ENCODE measurements around the gene CLSTN2. TPM values are rescaled to one million over a fixed set of nuclear protein-coding genes. Genes with fewer than 3 reads are reported as not detected.

Gene CLSTN2
- total RNA-seq, 1 experiment from 2014 or later = not detected

GRCh38 chr3:140378571-140379340, 443.8 kb downstream of the CLSTN2 start:
- Histone ChIP-seq H3K79me2 (ENCODE audit: low read length) (no peaks in the 10 kb centered on the region), H3K4me1 (ENCODE audit: low read length) (no peaks in the 10 kb centered on the region), H2AFZ (ENCODE audit: low read length) (no peak overlapping the region), H3K27me3 (ENCODE audit: low read length) (no peaks in the 10 kb centered on the region), H3K36me3 (ENCODE audit: insufficient read depth, low read length) (no peaks in the 10 kb centered on the region), H3K9me2 (replicated peaks; ENCODE audit: insufficient read depth, low read length) (no peaks in the 10 kb centered on the region), H3K4me3 (ENCODE audit: low read length) (no peak overlapping the region), H3K4me2 (ENCODE audit: low read depth, low read length, poor library complexity, severe bottlenecking) (no peak overlapping the region), H3K9me3 (ENCODE audit: low read length) (no peaks in the 10 kb centered on the region), H4K20me1 (ENCODE audit: insufficient read depth, low read depth, low read length) (no peaks in the 10 kb centered on the region), H3K9ac (ENCODE audit: low read length) (no peak overlapping the region), H3K27ac (ENCODE audit: low read length) (no peak overlapping the region)
- DNase-seq = no peak

- DNase-seq = no peak
- H3K79me2 ChIP-seq (ENCODE audit: low read length) = no peaks in the 10 kb centered on the region
- H3K4me1 ChIP-seq (ENCODE audit: low read length) = no peaks in the 10 kb centered on the region
- H3K9me3 ChIP-seq (ENCODE audit: low read length) = no peaks in the 10 kb centered on the region
- H4K20me1 ChIP-seq (ENCODE audit: insufficient read depth, low read depth, low read length) = no peaks in the 10 kb centered on the region
- no peaks in the 10 kb centered on the region for H3K27me3 ChIP-seq (ENCODE audit: low read length)
- H3K9me2 ChIP-seq (replicated peaks; ENCODE audit: insufficient read depth, low read length) = no peaks in the 10 kb centered on the region
- H3K4me3 ChIP-seq (ENCODE audit: low read length) = no peak overlapping the region
- no peaks in the 10 kb centered on the region for H3K36me3 ChIP-seq (ENCODE audit: insufficient read depth, low read length)
- H3K9ac ChIP-seq (ENCODE audit: low read length) = no peak overlapping the region
- H3K4me2 ChIP-seq (ENCODE audit: low read depth, low read length, poor library complexity, severe bottlenecking) = no peak overlapping the region
- no peak overlapping the region for H2AFZ ChIP-seq (ENCODE audit: low read length)
- no peak overlapping the region for H3K27ac ChIP-seq (ENCODE audit: low read length)
Observed at GRCh38 chr3:140384028-140384771, 449.2 kb downstream of the CLSTN2 start.

- no peaks in the 10 kb centered on the region for H3K27me3 ChIP-seq (ENCODE audit: low read length)
- H3K9ac ChIP-seq (ENCODE audit: low read length) = no peak overlapping the region
- H3K36me3 ChIP-seq (ENCODE audit: insufficient read depth, low read length) = no peaks in the 10 kb centered on the region
- H3K4me3 ChIP-seq (ENCODE audit: low read length) = no peak overlapping the region
- H4K20me1 ChIP-seq (ENCODE audit: insufficient read depth, low read depth, low read length) = no peaks in the 10 kb centered on the region
- no peaks in the 10 kb centered on the region for H3K4me1 ChIP-seq (ENCODE audit: low read length)
- no peaks in the 10 kb centered on the region for H3K9me2 ChIP-seq (replicated peaks; ENCODE audit: insufficient read depth, low read length)
- no peak overlapping the region for H3K27ac ChIP-seq (ENCODE audit: low read length)
- H3K79me2 ChIP-seq (ENCODE audit: low read length) = no peaks in the 10 kb centered on the region
- H2AFZ ChIP-seq (ENCODE audit: low read length) = no peak overlapping the region
- no peak overlapping the region for H3K4me2 ChIP-seq (ENCODE audit: low read depth, low read length, poor library complexity, severe bottlenecking)
- no peak for DNase-seq
- no peaks in the 10 kb centered on the region for H3K9me3 ChIP-seq (ENCODE audit: low read length)
Observed at GRCh38 chr3:140384876-140385275, 449.9 kb downstream of the CLSTN2 start.

GRCh38 chr3:140386357-140387100, 451.5 kb downstream of the CLSTN2 start:
- Histone ChIP-seq H3K27ac (ENCODE audit: low read length) (no peak overlapping the region), H3K36me3 (ENCODE audit: insufficient read depth, low read length) (no peaks in the 10 kb centered on the region), H4K20me1 (ENCODE audit: insufficient read depth, low read depth, low read length) (no peaks in the 10 kb centered on the region), H3K4me2 (ENCODE audit: low read depth, low read length, poor library complexity, severe bottlenecking) (no peak overlapping the region), H3K27me3 (ENCODE audit: low read length) (no peaks in the 10 kb centered on the region), H3K9ac (ENCODE audit: low read length) (no peak overlapping the region), H3K79me2 (ENCODE audit: low read length) (no peaks in the 10 kb centered on the region), H2AFZ (ENCODE audit: low read length) (no peak overlapping the region; the same call in 1 of the 2 replicates), H3K9me2 (replicated peaks; ENCODE audit: insufficient read depth, low read length) (no peaks in the 10 kb centered on the region), H3K4me1 (ENCODE audit: low read length) (no peaks in the 10 kb centered on the region), H3K9me3 (ENCODE audit: low read length) (no peaks in the 10 kb centered on the region), H3K4me3 (ENCODE audit: low read length) (no peak overlapping the region)
- no peak for DNase-seq

- Histone ChIP-seq H3K4me2 (ENCODE audit: low read depth, low read length, poor library complexity, severe bottlenecking) (no peak overlapping the region), H3K27me3 (ENCODE audit: low read length) (no peaks in the 10 kb centered on the region), H2AFZ (ENCODE audit: low read length) (no peak overlapping the region; the same call in 1 of the 2 replicates), H3K27ac (ENCODE audit: low read length) (no peak overlapping the region), H3K9ac (ENCODE audit: low read length) (no peak overlapping the region), H3K9me3 (ENCODE audit: low read length) (no peaks in the 10 kb centered on the region), H4K20me1 (ENCODE audit: insufficient read depth, low read depth, low read length) (no peaks in the 10 kb centered on the region), H3K4me1 (ENCODE audit: low read length) (no peaks in the 10 kb centered on the region), H3K36me3 (ENCODE audit: insufficient read depth, low read length) (no peaks in the 10 kb centered on the region), H3K9me2 (replicated peaks; ENCODE audit: insufficient read depth, low read length) (no peaks in the 10 kb centered on the region), H3K4me3 (ENCODE audit: low read length) (no peak overlapping the region), H3K79me2 (ENCODE audit: low read length) (no peaks in the 10 kb centered on the region)
- no peak for DNase-seq
Observed at GRCh38 chr3:140387244-140387643, 452.3 kb downstream of the CLSTN2 start.

- no peaks in the 10 kb centered on the region for H3K9me3 ChIP-seq (ENCODE audit: low read length)
- no peaks in the 10 kb centered on the region for H3K27me3 ChIP-seq (ENCODE audit: low read length)
- no peaks in the 10 kb centered on the region for H3K9me2 ChIP-seq (replicated peaks; ENCODE audit: insufficient read depth, low read length)
- H3K4me1 ChIP-seq (ENCODE audit: low read length) = no peaks in the 10 kb centered on the region
- no peak overlapping the region for H3K9ac ChIP-seq (ENCODE audit: low read length)
- H3K4me3 ChIP-seq (ENCODE audit: low read length) = no peak overlapping the region
- H3K4me2 ChIP-seq (ENCODE audit: low read depth, low read length, poor library complexity, severe bottlenecking) = no peak overlapping the region
- no peaks in the 10 kb centered on the region for H3K79me2 ChIP-seq (ENCODE audit: low read length)
- no peaks in the 10 kb centered on the region for H3K36me3 ChIP-seq (ENCODE audit: insufficient read depth, low read length)
- DNase-seq = no peak
- H2AFZ ChIP-seq (ENCODE audit: low read length) = no peak overlapping the region
- no peaks in the 10 kb centered on the region for H4K20me1 ChIP-seq (ENCODE audit: insufficient read depth, low read depth, low read length)
- no peak overlapping the region for H3K27ac ChIP-seq (ENCODE audit: low read length)
Observed at GRCh38 chr3:140388202-140388922, 453.4 kb downstream of the CLSTN2 start.

GRCh38 chr3:140391061-140391460, 456.1 kb downstream of the CLSTN2 start:
- DNase-seq = no peak
- no peaks in the 10 kb centered on the region for H3K36me3 ChIP-seq (ENCODE audit: insufficient read depth, low read length)
- no peak overlapping the region for H2AFZ ChIP-seq (ENCODE audit: low read length)
- no peak overlapping the region for H3K9ac ChIP-seq (ENCODE audit: low read length)
- no peak overlapping the region for H3K27ac ChIP-seq (ENCODE audit: low read length)
- no peaks in the 10 kb centered on the region for H3K4me1 ChIP-seq (ENCODE audit: low read length)
- no peak overlapping the region for H3K4me3 ChIP-seq (ENCODE audit: low read length)
- no peaks in the 10 kb centered on the region for H3K79me2 ChIP-seq (ENCODE audit: low read length)
- no peaks in the 10 kb centered on the region for H4K20me1 ChIP-seq (ENCODE audit: insufficient read depth, low read depth, low read length)
- no peak overlapping the region for H3K4me2 ChIP-seq (ENCODE audit: low read depth, low read length, poor library complexity, severe bottlenecking)
- no peaks in the 10 kb centered on the region for H3K9me2 ChIP-seq (replicated peaks; ENCODE audit: insufficient read depth, low read length)
- H3K27me3 ChIP-seq (ENCODE audit: low read length) = no peaks in the 10 kb centered on the region
- H3K9me3 ChIP-seq (ENCODE audit: low read length) = no peaks in the 10 kb centered on the region
